ENCODE results near the gene CLASP1.
"Not testable (repeated sequence)": the region's sequence is repeated elsewhere in the genome, so short reads cannot be mapped to it uniquely, and the experiment has no call there.

Gene CLASP1

DNA sequence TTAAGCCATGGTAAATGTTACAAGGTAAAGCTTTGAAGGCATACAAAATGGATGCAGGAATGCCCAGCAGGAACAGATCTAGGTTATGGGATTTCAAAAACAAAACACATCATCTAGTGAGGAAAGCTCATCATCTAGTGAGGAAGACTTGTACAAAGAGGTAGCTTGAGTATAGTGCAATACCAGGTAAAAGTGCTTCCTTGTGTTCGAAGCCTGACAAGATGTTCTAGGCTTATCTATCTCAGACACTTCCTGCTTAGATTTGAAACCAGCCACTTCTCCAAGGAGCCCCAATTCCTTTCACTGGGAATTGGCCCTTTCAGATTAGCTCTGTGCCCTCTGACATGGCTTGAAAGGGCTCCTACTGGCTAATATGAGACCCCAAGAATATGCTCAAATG lies 73.0 kb downstream of the CLASP1 start:
- DNase-seq: no peak

DNA sequence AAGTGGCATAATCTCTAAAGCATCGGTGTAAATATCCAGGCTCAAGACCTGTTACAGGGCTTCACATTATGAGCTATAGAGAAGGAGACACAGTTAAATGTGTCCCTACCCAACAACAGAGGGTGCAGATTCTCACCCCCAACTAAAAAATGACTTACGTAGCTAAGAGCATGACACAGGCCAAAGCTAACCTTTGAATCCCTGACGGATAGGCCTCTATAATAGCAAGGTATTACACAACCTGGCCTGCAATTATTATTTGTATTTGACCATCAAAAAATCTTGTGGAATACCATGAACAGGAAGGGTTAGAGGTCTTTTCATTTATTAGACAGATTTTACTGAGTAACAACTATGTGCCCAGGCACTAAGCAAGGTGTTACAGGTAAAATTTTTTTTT lies 73.5 kb downstream of the CLASP1 start:
- DNase-seq: no peak

DNA sequence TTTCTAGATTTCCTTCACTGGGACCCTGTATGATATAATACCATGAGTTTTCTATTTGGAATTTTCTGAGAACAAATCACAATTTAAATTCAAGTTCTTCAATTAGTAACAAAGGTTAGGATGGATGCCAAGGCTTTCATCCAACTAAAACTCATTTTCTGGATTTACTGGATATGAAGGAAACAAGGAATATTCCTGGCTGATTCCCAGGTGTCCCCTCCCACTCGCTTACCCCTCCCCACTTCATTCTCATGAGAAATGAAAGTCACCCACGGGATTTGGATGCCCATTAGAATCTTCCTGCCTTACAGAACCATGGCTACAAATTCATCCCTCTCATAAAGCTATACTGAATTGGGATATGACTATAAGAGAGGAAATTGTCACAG lies 78.6 kb downstream of the CLASP1 start:
- no peak for DNase-seq

DNA sequence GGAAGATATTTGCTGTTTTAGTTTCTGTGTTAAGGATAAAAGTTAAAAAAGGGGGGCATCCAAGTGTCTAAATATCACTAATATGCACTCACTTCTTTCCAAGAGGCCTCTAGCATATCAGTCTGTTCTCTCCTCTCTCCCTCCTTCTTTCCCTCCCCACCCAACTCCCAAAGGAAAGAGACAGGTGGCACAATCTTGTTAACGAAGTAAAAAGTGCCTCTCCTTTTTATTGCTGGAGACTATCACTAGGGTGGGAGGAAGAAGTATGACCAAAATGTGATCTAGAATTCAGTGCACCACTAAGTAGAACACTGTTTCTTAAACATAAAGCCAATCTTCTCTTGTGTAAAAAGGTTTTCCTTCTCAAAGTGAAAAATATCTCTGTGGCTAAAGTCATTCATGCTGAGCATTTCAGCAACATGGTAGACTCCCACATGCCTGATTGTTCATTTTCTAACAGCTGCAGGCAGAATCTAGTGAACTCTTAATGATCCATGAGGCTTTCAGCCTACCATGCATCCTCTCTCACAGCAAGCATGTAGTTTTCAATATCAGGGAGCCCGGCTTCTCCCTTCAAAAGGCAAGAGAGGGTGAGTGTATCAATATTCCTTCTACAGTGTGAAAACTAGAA lies 79.1 kb downstream of the CLASP1 start:
- no peak for DNase-seq

DNA sequence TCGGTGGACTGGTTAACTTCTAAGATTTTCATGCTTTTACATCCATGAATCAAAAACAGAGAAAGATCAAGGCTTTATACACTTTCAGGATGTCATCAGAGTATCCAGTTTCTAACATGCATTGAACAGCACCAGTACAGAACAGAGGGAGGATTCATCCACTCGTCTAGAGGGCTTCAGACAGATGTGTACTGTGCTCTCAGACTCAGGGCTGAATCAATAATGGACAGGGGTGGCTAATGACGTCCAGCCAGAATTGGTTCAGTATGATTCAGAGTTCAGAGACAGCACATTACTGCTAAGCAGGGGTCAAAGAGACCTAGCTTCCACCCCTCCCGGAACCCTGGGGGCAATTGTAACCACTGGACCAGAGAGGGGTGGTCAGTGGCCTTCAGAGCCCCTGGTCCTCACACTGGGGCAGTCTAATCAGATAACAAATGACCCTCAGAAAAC lies 81.3 kb downstream of the CLASP1 start:
- DNase-seq: no peak

DNA sequence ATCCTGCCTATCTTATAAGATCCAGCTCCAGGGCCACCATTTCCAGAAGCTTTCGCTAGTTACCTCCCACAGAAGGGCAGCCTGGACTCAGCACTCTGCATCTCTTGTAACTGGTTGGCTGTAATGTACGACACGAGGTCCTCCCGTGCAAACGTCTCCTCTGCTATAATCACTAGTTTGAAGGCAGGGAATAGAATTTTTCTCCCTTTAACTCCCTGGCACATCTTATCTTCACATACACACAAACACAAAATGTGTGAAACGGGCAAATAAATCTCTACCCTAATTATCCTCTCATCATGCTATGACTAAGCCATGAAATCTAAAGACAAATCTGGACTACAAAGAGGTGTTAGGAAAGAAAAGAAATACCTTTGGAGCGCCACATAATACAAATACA lies 81.8 kb downstream of the CLASP1 start:
- no peak for DNase-seq

DNA sequence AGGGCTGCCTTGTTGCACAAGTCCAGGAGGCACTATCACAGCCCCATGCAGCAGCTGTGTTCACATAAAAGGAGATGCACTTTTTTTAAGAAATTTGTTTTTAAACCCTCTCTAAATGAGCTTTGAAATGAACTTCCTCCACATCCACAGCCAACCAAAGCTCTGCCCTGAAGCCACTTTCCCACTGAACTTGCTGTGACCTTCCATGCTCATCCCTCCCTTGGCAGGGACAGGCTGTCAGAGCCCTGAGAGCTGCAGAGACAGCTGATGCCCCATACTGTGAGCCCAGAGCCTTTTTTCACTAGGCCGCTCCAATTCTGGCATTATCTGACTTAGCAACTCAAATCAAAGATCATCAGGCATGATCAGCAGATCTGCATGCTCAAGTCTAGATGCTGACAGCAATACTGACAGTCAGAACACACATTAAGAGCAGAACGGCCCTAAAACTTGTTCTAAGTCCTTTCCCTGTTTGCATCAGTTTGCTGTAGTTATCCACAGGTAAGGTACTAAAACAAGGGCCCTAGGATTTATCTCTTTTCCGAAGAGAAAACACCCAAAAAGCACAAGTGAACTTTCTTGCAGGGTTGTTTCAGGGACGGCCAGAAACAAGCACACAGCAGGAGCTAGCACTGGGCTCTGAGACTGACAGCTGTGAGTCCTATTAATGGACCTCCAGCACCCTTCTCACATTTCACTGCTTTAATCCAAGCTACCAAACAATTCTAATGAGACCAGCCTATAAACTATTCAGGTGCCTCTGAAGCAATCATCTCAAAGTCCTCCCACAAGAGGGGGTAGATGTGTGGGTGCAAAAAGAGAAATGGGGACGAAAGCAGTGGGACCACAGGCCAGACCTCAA lies 83.6 kb downstream of the CLASP1 start:
- no peak for DNase-seq

DNA sequence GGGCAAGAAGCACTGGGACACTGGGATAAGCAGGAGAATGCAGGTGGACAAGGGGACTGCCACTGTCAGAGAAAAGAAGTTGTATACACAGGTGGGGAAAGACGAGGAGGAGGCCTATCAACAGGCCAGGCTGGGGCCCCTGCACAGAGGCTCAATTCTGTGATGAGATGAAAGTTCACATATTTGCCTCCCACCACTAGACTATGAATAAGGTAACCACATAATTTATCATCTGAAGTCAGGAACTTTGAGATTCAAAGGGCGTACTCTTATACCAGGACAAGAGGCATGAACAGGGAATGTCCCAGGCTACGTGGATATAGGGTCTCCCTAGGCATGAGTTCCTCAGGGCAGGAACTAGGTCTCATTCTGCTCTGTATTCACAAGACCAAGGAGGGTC lies 84.4 kb downstream of the CLASP1 start:
- no peak for DNase-seq

DNA sequence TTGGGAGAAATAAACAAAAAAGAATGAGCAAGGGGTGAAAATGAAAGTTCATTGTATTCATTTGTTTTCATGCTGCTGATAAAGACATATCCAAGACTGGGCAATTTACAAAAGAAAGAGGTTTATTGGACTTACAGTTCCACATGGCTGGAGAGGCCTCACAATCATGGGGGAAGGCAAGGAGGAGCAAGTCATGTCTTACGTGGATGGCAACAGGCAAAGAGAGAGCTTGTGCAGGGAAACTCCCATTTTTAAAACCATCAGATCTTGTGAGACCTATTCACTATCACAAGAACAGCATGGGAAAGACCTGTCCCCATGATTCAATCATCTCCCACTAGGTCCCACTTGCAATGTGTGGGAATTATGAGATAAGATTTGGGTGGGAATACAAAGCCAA lies 85.5 kb downstream of the CLASP1 start:
- DNase-seq: not testable (repeated sequence)

DNA sequence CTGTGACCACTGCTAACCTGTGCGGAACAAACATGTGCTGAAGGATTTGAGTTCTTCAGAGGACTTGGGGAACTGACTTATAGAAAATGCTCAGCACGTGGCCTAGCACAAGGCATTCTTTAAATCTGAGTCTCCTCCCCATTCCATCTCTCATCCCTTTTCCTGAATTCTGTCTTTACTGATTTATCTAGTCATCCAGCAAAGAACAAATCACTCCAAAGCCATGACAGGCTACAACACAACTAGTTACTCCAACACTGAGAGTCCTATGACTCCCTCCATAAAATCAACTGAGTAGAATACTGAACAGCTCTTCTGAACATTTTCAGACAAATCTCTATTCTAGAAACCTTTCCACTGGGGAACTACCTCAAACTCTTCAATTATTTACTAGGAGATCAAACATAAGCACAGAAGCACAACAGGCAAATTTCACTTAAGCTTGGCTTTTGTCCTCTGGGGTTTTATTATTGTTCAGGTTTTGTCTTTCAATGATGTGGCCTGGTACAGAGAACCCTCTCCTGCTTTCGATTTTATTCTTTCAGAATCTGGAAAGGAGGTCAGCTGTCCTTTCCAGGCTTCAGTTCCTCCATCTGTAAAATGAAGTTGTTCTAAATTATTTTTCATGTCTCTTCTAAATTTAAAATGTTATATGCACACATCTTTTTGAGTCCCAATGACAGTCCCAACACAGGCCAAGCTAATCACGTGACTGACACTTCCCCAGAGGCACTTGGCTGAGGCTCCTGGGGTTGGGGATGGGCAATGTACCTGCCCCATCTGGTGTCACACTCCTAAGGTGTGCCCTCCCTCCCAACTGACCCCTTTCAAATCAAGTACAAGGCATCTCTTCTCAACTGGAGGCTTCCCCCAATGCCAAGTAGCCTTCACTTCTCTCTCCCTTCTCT lies 86.7 kb downstream of the CLASP1 start:
- DNase-seq: no peak

DNA sequence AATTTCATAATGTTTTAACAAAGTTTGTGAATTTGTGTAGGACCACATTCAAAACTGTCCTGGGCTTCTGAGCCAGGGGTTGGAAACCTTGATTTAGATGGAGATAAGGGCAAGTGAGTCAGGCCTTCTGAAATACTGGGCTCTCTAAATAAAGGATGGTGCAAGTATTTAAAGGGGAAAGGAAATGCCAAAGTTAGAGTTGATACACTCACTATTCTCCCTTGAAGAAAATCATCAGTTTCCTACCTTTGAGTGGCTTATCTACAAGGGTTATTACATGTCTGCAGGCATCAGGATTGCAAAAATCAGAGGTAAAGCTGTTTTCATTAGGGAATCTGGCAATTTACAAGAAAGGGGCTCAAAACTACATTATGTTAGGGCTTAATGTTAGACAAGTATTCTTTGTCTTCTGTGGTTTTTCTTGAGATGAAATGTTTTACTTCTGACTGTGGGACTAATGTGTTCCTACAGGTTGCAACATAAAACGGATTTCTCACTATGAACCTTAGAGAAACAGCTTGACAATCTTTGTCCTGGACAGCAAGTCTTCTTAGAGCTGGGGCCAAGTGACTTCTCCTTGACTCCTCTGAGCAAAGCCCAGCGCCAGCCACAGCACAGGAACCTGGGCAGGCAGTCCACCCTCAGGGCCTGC lies 87.5 kb downstream of the CLASP1 start:
- no peak for DNase-seq

DNA sequence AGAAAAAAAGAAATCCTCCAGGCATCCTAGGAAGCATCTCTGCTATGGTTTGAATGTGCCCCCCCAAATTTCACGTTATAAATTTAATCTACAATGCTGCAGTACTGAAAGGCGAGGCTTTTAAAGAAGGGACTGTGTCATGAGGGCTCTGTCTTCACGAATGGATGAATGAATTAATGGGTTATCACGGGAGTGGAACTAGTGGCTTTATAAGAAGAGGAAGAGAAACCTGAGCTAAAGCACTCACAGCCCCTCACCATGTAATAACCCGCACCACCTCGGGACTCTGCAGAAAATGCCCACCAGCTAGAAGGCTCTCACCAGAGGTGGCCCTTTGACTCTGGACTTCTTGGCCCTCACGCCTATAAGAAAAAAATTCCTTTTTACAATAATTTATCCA lies 90.9 kb downstream of the CLASP1 start:
- no peak for DNase-seq

DNA sequence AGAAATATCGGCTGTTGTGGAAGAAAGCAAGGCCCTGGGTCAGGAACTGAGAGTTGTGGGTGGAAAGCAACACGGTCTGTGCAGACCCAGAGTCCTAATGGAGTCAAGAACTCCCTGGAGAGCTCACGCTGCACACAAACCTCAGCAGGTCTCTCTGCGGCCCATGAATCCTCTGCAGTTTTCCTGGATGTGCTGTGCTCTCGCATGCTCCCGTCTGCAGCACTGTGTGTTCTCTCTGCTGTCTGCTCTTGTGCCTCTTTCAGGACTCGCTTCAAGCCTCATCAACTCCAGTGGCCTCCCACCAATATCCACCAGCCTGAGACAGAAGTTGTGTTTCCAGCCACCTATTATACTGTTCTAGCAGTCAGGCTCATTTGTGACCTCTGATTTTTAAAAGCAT lies 94.3 kb downstream of the CLASP1 start:
- no peak for DNase-seq

DNA sequence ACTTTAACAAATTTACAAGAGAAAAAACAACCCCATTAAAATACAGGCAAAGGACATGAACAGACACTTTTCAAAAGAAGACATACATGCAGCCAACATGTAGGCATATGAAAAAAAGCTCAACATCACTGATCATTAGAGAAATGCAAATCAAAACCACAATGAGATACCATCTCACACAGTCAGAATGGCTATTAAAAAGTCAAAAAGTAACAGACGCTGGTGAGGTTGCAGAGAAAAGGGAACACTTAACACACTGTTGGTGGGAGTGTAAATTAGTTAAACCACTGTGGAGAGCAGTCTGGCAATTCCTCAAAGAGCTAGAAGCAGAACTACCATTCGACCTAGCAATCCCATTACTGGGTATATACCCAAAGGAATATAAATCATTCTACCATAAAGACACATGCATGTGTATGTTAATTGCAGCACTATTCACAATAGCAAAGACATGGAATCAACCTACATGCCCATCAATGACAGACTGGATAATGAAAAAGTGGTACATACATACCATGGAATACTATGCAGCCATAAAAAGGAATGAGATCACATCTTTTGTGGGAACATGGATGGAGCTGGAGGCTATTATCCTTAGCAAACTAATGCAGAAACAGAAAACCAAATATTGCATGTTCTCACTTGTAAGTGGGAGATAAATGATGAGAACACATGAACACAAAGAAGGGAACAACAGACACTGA lies 96.6 kb downstream of the CLASP1 start:
- DNase-seq: not testable (repeated sequence)

DNA sequence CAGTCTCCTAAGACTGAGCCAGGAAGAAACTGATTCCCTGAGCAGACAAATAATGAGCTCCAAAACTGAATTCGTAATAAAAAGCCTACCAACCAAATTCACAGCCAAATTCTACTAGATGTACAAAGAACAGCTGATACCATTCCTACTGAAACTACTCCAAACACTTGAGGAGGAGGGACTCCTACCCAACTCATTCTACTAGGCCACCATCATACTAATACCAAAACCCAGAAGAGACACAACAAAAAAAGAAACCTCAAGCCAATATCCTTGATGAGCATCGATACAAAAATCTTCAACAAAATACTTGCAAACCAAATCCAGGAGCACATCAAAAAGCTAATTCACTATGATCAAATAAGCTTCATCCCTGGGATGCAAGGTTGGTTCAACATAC lies 98.6 kb downstream of the CLASP1 start:
- no peak for DNase-seq

DNA sequence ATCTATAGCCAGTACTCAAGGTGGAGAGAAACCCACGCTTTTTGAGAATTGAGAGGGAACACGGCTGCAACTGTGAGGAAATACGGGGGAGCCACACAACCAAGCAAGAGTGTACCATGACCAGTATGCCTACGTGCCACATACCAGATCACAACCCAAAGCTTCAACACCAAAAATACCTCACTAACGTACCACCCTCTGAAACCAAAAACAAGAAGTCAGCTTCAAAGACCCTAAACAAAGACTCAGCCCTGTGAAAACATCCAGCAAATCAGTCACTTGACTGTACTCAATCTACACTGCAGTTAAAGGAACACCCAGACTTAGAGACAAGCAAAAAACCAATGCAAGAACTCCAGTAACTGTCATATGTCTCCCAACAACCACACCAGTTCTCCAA lies 101.6 kb downstream of the CLASP1 start:
- no peak for DNase-seq

DNA sequence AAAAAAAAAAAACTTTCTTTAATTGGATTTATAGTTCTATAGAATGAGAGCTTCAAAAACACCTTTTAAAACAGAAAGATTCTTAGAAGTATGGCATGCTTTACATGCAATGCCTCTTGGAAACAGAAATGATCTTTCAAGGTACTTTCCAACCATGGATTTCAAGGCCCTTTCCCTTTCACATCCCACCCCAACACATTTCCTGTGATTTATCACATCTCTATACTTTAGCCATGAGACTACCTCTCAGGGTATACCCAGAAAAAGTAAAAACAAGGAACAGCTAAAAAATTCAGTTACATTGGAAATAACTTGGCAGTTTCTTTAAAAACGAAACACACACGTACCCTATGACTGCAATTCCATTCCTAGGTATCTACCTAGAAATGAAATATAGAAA lies 103.3 kb downstream of the CLASP1 start:
- DNase-seq: no peak

DNA sequence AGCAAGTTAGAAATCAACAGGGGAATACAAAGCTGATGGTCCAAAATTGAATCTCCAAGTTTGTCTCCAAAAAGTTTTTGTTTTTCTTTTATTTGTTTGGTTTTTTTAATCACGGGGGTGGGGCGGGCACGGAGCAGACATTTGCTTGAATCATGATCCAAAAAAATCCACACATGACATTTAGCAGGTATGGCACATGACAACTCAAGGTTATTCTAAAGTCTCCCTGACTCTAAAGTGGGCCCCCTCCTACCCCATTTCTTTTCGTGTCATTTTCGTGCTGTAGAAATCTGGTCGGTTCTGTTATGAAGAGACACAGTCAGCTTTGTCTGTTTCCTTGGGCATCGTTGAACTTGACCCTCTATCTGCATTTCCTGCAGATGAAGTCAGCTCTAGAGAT lies 104.0 kb downstream of the CLASP1 start:
- DNase-seq: no peak

DNA sequence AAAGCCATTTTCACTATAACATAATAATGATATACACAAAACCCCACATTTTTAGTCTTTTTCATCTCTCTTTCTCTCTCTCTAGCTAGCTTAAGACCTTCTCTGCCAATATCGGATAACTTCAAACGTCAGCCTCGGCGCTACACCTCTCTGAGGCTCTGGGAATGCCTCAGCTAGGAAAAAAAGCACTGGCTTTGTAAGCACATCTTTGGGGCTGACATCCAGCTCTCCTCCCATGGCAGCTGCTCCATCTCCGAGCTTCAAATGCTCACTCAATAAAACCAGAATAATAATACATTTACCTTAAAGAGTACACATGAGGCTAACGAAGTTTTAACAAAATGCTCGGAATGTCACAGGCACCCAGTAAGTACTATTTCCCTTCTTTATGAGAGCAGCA lies 107.8 kb downstream of the CLASP1 start:
- no peak for DNase-seq

DNA sequence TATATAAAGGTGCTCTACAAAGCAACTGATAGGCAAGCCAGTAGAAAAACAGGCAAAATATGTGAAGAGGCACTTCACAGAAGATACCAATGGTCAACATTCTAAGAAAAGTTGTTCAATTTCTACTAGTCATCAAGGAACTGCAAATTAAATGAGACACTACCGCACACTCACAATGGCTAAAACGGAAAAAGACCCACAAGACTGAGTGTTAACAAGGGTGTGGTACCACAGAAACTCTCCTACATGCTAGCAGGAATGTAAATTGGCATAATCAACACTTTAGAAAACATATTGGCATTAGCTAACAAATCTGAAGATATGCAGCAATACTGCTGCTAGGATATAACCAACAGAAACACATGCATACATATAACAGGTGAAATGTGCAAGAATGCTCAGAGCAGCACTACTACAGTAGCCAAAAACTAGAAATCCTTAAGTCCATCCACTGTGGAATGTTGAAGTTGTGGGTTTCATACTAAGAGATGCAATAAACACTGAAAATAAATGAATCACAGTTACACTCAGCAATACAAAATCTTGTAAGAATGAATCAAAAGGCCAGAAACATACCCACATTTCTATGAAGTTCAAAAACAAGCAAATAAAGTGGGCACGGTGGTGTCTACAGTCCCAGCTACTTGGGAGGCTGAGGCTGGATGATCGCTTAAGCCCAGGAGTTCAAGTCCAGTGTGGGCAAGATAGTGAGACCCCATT lies 109.4 kb downstream of the CLASP1 start:
- no peak for DNase-seq

DNA sequence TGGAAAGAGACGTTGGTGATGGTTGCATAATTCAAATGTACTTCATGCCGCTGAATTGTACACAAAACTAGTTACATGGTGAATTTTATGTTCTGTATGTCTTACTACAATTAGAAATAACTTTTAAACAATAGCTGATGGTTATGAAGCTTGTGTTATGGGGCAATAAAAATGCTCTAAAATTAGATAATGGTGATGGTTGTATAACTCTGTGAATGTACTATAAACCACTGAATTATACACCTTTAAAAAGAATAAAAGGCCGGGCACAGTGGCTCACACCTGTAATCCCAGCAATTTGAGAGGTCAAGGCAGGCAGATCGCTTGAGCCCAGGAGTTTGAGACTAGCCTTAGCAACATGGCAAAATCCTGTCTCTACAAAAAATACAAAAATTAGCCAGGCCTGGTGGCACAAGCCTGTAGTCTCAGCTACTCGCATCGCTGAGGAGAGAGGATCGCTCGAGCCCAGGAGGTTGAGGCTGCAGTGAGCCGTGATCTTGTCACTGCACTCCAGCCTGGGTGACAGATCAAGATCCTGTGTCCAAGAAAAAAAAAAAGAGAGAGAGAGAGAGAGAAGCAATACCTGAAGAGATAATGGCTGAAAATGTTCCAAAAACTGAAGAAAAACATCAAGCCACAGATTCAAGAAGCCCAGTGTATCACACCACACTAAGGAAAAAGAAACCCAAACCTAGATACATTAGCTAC lies 112.3 kb downstream of the CLASP1 start:
- DNase-seq: no peak

All from activated CD4-positive, CD25-positive, alpha-beta regulatory T cell (primary cell).